B cell (primary cell): ENCODE measurements around the gene LMAN1L. TPM values are rescaled to one million over a fixed set of nuclear protein-coding genes. Genes with fewer than 3 reads are reported as not detected.
A peak's percentile ranks its signal among the peaks of the same experiment; 100 is the strongest.
"Not testable (repeated sequence)": the region's sequence is repeated elsewhere in the genome, so short reads cannot be mapped to it uniquely, and the experiment has no call there.

Experiments
- ATAC-seq: fragments of 200-7000 bp; cut with Tn5 transposase; one replicate; pipeline ENCODE4 v1.10.0; 2021; ENCODE audit warnings: low read depth, mild to moderate bottlenecking, moderate number of reproducible peaks, moderate library complexity
- CTCF ChIA-PET: fragments of 350-600 bp; sonication (Branson Sonifier 250); formaldehyde crosslinking; loops from one replicate; lab custom pipeline; 2021; ENCODE audit warnings: antibody characterized with exemption, inconsistent platforms; lab: Charles Lee
- POLR2A ChIA-PET: fragments of 350-600 bp; sonication (Branson Sonifier 250); formaldehyde crosslinking; loops from one replicate; lab custom pipeline; 2021; ENCODE audit warnings: antibody characterized with exemption; lab: Charles Lee
- DNase-seq: peaks from one replicate; pipeline ENCODE4 v3.0.0; 2013
- H2AFZ ChIP-seq: 2 replicates; pipeline ENCODE4 v1.6.1; 2012; ENCODE audit warnings: mild to moderate bottlenecking, low read depth, low read length; ENCODE audit not compliant: insufficient read depth, poor library complexity, severe bottlenecking
- H3K27ac ChIP-seq, 2 donors: 1 replicate in 1 of 2; 2 replicates in 1 of 2; pipeline ENCODE4 v1.5.1; 2012 to 2013; ENCODE audit warnings: low read length in 2 of 2, mild to moderate bottlenecking in 2 of 2, moderate library complexity in 1 of 2
- H3K27me3 ChIP-seq, 4 experiments: fragments of 200-600 bp in 1 of 4; sonication (generic) in 1 of 4; replicated peaks in 1 of 4; 1 replicate in 2 of 4; 2 replicates in 2 of 4; pipeline versions ENCODE4 v1.6.1 to v1.7.0; 2013 to 2016; ENCODE audit warnings: low read length in 3 of 4, mild to moderate bottlenecking in 2 of 4, mixed read lengths in 1 of 4, moderate library complexity in 1 of 4; ENCODE audit not compliant: insufficient read depth in 4 of 4, control insufficient read depth in 3 of 4; ENCODE audit errors: control extremely low read depth in 1 of 4
- H3K36me3 ChIP-seq, 2 experiments: replicated peaks in 1 of 2; 1 replicate in 1 of 2; 2 replicates in 1 of 2; pipeline versions ENCODE4 v1.6.1 to v1.7.1; 2013; ENCODE audit warnings: low read length in 1 of 2; ENCODE audit not compliant: insufficient read depth in 2 of 2, control insufficient read depth in 1 of 2; ENCODE audit errors: control extremely low read depth in 1 of 2, extremely low read depth in 1 of 2
- H3K4me1 ChIP-seq, 2 donors: fragments of 200-600 bp in 1 of 2; sonication (generic) in 1 of 2; 1 replicate in 1 of 2; 2 replicates in 1 of 2; pipeline versions ENCODE4 v1.5.1 to v1.6.1; 2013 to 2017; ENCODE audit warnings: low read length in 2 of 2; ENCODE audit not compliant: control insufficient read depth in 2 of 2, insufficient read depth in 2 of 2
- H3K4me2 ChIP-seq: replicated peaks from 2 replicates; pipeline ENCODE3; 2012; ENCODE audit warnings: mild to moderate bottlenecking, low read depth, low read length; ENCODE audit not compliant: poor library complexity, severe bottlenecking
- H3K4me3 ChIP-seq, 5 experiments: fragments of 200-600 bp in 1 of 5; sonication (generic) in 1 of 5; 1 replicate in 3 of 5; 2 replicates in 2 of 5; pipeline versions ENCODE4 v1.5.1 to v1.7.0; 2011 to 2016; ENCODE audit warnings: low read length in 4 of 5, mild to moderate bottlenecking in 4 of 5, low read depth in 2 of 5, control low read depth in 1 of 5, moderate library complexity in 1 of 5; ENCODE audit not compliant: insufficient read depth in 1 of 5; ENCODE audit errors: control extremely low read depth in 1 of 5, extremely low read depth in 1 of 5
- H3K79me2 ChIP-seq: fragments of 200-600 bp; sonication (generic); one replicate; pipeline ENCODE4 v1.6.0; 2016; ENCODE audit warnings: low read length; ENCODE audit not compliant: control insufficient read depth, insufficient read depth
- H3K9ac ChIP-seq: fragments of 200-600 bp; sonication (generic); 2 replicates; pipeline ENCODE4 v1.6.1; 2017; ENCODE audit warnings: mild to moderate bottlenecking, low read length, moderate library complexity
- H3K9me3 ChIP-seq, 3 donors: one replicate each; pipeline versions ENCODE4 v1.6.1 to v1.7.1; 2013; ENCODE audit warnings: low read length in 2 of 3; ENCODE audit not compliant: control insufficient read depth in 2 of 3, insufficient read depth in 1 of 3; ENCODE audit errors: control extremely low read depth in 1 of 3
- H4K20me1 ChIP-seq: 2 replicates; pipeline ENCODE4 v1.6.0; 2012; ENCODE audit warnings: mild to moderate bottlenecking, low read length; ENCODE audit not compliant: insufficient read depth, control insufficient read depth, poor library complexity, severe bottlenecking
- H3K27ac Mint-ChIP-seq: one replicate; pipeline ENCODE4 v1.8.0; 2021; ENCODE audit warnings: mixed read lengths
- H3K27me3 Mint-ChIP-seq: one replicate; pipeline ENCODE4 v1.8.0; 2021; ENCODE audit warnings: mixed read lengths
- H3K4me1 Mint-ChIP-seq: one replicate; pipeline ENCODE4 v1.8.0; 2021; ENCODE audit warnings: mixed read lengths
- H3K4me3 Mint-ChIP-seq: one replicate; pipeline ENCODE4 v1.8.0; 2021; ENCODE audit warnings: mixed read lengths
- H3K9me3 Mint-ChIP-seq: one replicate; pipeline ENCODE4 v1.8.0; 2022; ENCODE audit warnings: mixed read lengths; ENCODE audit not compliant: insufficient read depth
- CTCF ChIP-seq: fragments of 200-600 bp; IDR thresholded peaks from one replicate; pipeline ENCODE4 v1.8.0; 2022; ENCODE audit warnings: antibody characterized with exemption, mild to moderate bottlenecking
- EZH2 ChIP-seq: IDR thresholded peaks from 2 replicates; pipeline ENCODE4 v1.6.1; 2012; ENCODE audit warnings: borderline replicate concordance, low read depth, mild to moderate bottlenecking, moderate library complexity, low read length; ENCODE audit not compliant: insufficient read depth, poor library complexity, severe bottlenecking
- WGBS: methylation state at CpG from one replicate; pipeline ENCODE4 v1.1.5; 2013; ENCODE audit warnings: missing lambda C conversion rate; ENCODE audit not compliant: insufficient coverage; 5-methylcytosine and 5-hydroxymethylcytosine counted together
- intact Hi-C: fragments of 100-400 bp; cut with micrococcal nuclease; formaldehyde crosslinking; loops from one replicate; pipeline ENCODE4 v1.10.0; 2022
- polyA plus RNA-seq: library from polyadenylated mRNA; depleted of rRNA; stranded (reverse); fragments of >200 nt; gene quantifications from 2 replicates; pipeline ENCODE4 v1.2.3, GENCODE V29; 2012
- total RNA-seq, 2 donors: library from RNA; stranded (reverse); fragments of 120-200 nt in 1 of 2; gene quantifications; 1 replicate in 1 of 2; 2 replicates in 1 of 2; pipeline versions ENCODE4 v1.2.3 to v1.2.4, GENCODE V29; 2013 to 2022

LMAN1L gene
- total and polyA plus RNA-seq, 2 donors (not counting 1 experiment from before 2014, with no cell fraction given), result 0.60 to 1.1 TPM

GRCh38 chr15:74785194-74786032 is 27.2 kb upstream of the LMAN1L start:
- Histone ChIP-seq H2AFZ (no peak overlapping the region), H3K4me3 (peak overlapping the region; percentile 22 to 99 (median 86)), H3K4me2 (peak overlapping the region; percentile 91), H3K9me3 (no peaks in the 10 kb centered on the region), H3K9ac (peak overlapping the region; percentile 84), H3K27ac (peak overlapping the region; percentile 90 to 93), H3K36me3 (peaks cover 0 to 18% of the 10 kb centered on the region in 2 experiments), H3K79me2 (peaks cover 76% of the 10 kb centered on the region), H3K4me1 (peaks cover 51 to 84% of the 10 kb centered on the region in 2 donors), H4K20me1 (peaks cover 20% of the 10 kb centered on the region), H3K27me3 (no peaks in the 10 kb centered on the region)
- no peak for ATAC-seq
- Mint-ChIP-seq H3K27ac (peak overlapping the region; percentile 99), H3K9me3 (no peaks in the 10 kb centered on the region), H3K4me1 (peaks cover 85% of the 10 kb centered on the region), H3K27me3 (no peaks in the 10 kb centered on the region), H3K4me3 (peak overlapping the region; percentile 93)
- 20% methylated on average over 9 of the region's 13 CpGs for WGBS
- peak; percentile 50 for DNase-seq
- POLR2A ChIA-PET, result interaction anchor here (0.5 to 15.8 kb wide), 8 partner anchors 8 to 411 kb away, joined by 3 to 572 read pairs (median 10); partner anchors contain the start of gene CSK
- TF ChIP-seq EZH2, result no peak
- TF ChIP-seq CTCF, result no peak
- CTCF ChIA-PET, result interaction anchor here (1.4 to 37.1 kb wide), 4 partner anchors 5 to 346 kb away, joined by 5 to 2548 read pairs (median 1288); partner anchors contain the start of genes CSK and LMAN1L
- intact Hi-C loops, result loop anchor here (5.0 to 10.0 kb wide), 6 partner anchors 57 to 667 kb away; partner anchors contain the start of genes ARID3B, SEMA7A, SIN3A and ULK3

GRCh38 chr15:74786081-74786480 is 26.6 kb upstream of the LMAN1L start:
- H3K4me1 ChIP-seq, result peaks cover 51 to 84% of the 10 kb centered on the region in 2 donors

More at GRCh38 chr15:74786081-74786480, 26.6 kb upstream of the LMAN1L start:
- ATAC-seq, H3K27me3 ChIP-seq, H2AFZ ChIP-seq, H3K27me3 Mint-ChIP-seq, DNase-seq, H3K9me3 ChIP-seq, H3K9me3 Mint-ChIP-seq: not testable (repeated sequence)
- Mint-ChIP-seq H3K4me3 (peak overlapping the region; percentile 93), H3K27ac (peak overlapping the region; percentile 99), H3K4me1 (peaks cover 85% of the 10 kb centered on the region)
- Histone ChIP-seq H3K4me2 (peak overlapping the region; percentile 91), H4K20me1 (peaks cover 20% of the 10 kb centered on the region), H3K79me2 (peaks cover 76% of the 10 kb centered on the region), H3K36me3 (peaks cover 0 to 18% of the 10 kb centered on the region in 2 experiments), H3K9ac (peak overlapping the region; percentile 65), H3K27ac (peak overlapping the region; percentile 90 to 93), H3K4me3 (peak overlapping the region; percentile 44 to 99 (median 86))
- CTCF ChIA-PET, result interaction anchor here (2.4 to 37.1 kb wide), 4 partner anchors 6 to 151 kb away, joined by 6 to 2548 read pairs (median 1288); partner anchors contain the start of genes CSK and LMAN1L
- intact Hi-C loops, result loop anchor here (5.0 to 10.0 kb wide), 6 partner anchors 56 to 666 kb away; partner anchors contain the start of genes ARID3B, SEMA7A, SIN3A and ULK3
- 44% methylated on average over 8 of the region's 12 CpGs for WGBS
- POLR2A ChIA-PET, result interaction anchor here (0.6 to 15.8 kb wide), 4 partner anchors 8 to 383 kb away, joined by 3 to 572 read pairs (median 4); partner anchors contain the start of gene CSK
